OCI-LY1 (cell line): ENCODE results near the gene PPDPF.

Experiments
- H2AFZ ChIP-seq: fragments of 200-600 bp; sonication (generic), shearing (Covaris generic); 2 replicates; pipeline ENCODE4 v1.6.0; 2014; ENCODE audit warnings: antibody characterized with exemption, mild to moderate bottlenecking, low read length
- H3F3A ChIP-seq: fragments of 200-600 bp; sonication (generic), shearing (Covaris generic); 2 replicates; pipeline ENCODE4 v1.6.0; 2014; ENCODE audit warnings: mild to moderate bottlenecking, antibody characterized with exemption, low read length, moderate library complexity; ENCODE audit not compliant: insufficient read depth
- H3K27ac ChIP-seq: fragments of 200-600 bp; sonication (generic); 2 replicates; pipeline ENCODE4 v1.5.1; 2014; ENCODE audit warnings: low read length, mixed run types, mild to moderate bottlenecking, low read depth; ENCODE audit not compliant: poor library complexity, severe bottlenecking
- H3K27me3 ChIP-seq: fragments of 200-600 bp; sonication (generic); 2 replicates; pipeline ENCODE4 v1.6.0; 2014; ENCODE audit warnings: antibody characterized with exemption, mild to moderate bottlenecking, low read length, moderate library complexity; ENCODE audit not compliant: insufficient read depth
- H3K36me3 ChIP-seq: fragments of 200-600 bp; sonication (generic); 2 replicates; pipeline ENCODE4 v1.6.1; 2014; ENCODE audit warnings: mild to moderate bottlenecking, antibody characterized with exemption, low read length, moderate library complexity, mixed read lengths; ENCODE audit not compliant: insufficient read depth
- H3K4me1 ChIP-seq: fragments of 200-600 bp; sonication (generic); 2 replicates; pipeline ENCODE4 v1.5.1; 2014; ENCODE audit warnings: mild to moderate bottlenecking, low read length, moderate library complexity; ENCODE audit not compliant: insufficient read depth, severe bottlenecking
- H3K4me2 ChIP-seq: fragments of 200-600 bp; sonication (generic), shearing (Covaris generic); 2 replicates; pipeline ENCODE4 v1.6.1; 2014; ENCODE audit warnings: low read length
- H3K4me3 ChIP-seq: fragments of 200-600 bp; sonication (generic); 2 replicates; pipeline ENCODE4 v1.5.1; 2014; ENCODE audit warnings: low read length, low read depth, mild to moderate bottlenecking, mixed read lengths; ENCODE audit not compliant: poor library complexity, severe bottlenecking
- H3K79me2 ChIP-seq: fragments of 200-600 bp; shearing (Covaris generic); 2 replicates; pipeline ENCODE4 v1.6.1; 2016; ENCODE audit warnings: mixed run types, low read length, mixed read lengths; ENCODE audit not compliant: insufficient read depth
- H3K9ac ChIP-seq: fragments of 200-600 bp; sonication (generic), shearing (Covaris generic); 2 replicates; pipeline ENCODE4 v1.6.1; 2014; ENCODE audit warnings: mild to moderate bottlenecking, low read length, mixed read lengths
- H3K9me2 ChIP-seq: fragments of 200-600 bp; sonication (generic), shearing (Covaris generic); 2 replicates; pipeline ENCODE4 v1.6.1; 2014; ENCODE audit warnings: low read depth, mild to moderate bottlenecking, low read length, mixed read lengths
- H3K9me3 ChIP-seq: fragments of 200-600 bp; shearing (Covaris generic); 2 replicates; pipeline ENCODE4 v1.6.1; 2014; ENCODE audit warnings: low read length, mixed read lengths
- H4K20me1 ChIP-seq: fragments of 200-600 bp; sonication (generic), shearing (Covaris generic); 2 replicates; pipeline ENCODE4 v1.6.0; 2016; ENCODE audit warnings: mild to moderate bottlenecking, low read length; ENCODE audit not compliant: insufficient read depth
- EZH2 ChIP-seq: fragments of 200-600 bp; sonication (generic), shearing (Covaris generic); IDR thresholded peaks from 2 replicates; pipeline ENCODE4 v1.8.0; 2017; ENCODE audit warnings: borderline replicate concordance, mixed run types, mild to moderate bottlenecking, antibody characterized with exemption, low read length, moderate library complexity, mixed read lengths
- TF ChIP-seq, protein P1 (sequence below): fragments of 200-600 bp; sonication (generic), shearing (Covaris generic); IDR thresholded peaks from 2 replicates; pipeline ENCODE4 v1.5.1; 2017; ENCODE audit warnings: mild to moderate bottlenecking, antibody characterized with exemption, low read length, moderate library complexity, mixed read lengths

PPDPF gene

GRCh38 chr20:63529861-63530787, 9.6 kb downstream of the PPDPF start:
- H3K9ac ChIP-seq = no peak overlapping the region
- no peaks in the 10 kb centered on the region for H3K4me1 ChIP-seq
- no peak overlapping the region for H3K4me3 ChIP-seq
- H3F3A ChIP-seq = no peaks in the 10 kb centered on the region
- H3K9me2 ChIP-seq = no peaks in the 10 kb centered on the region
- H4K20me1 ChIP-seq = no peaks in the 10 kb centered on the region
- no peaks in the 10 kb centered on the region for H3K36me3 ChIP-seq
- H3K79me2 ChIP-seq = no peaks in the 10 kb centered on the region
- H3K27me3 ChIP-seq = peaks cover 11% of the 10 kb centered on the region; the same call in 1 of the 2 replicates
- no peak overlapping the region for H2AFZ ChIP-seq
- H3K4me2 ChIP-seq = no peak overlapping the region
- no peak for TF ChIP-seq EZH2
- TF ChIP-seq, protein P1, sequence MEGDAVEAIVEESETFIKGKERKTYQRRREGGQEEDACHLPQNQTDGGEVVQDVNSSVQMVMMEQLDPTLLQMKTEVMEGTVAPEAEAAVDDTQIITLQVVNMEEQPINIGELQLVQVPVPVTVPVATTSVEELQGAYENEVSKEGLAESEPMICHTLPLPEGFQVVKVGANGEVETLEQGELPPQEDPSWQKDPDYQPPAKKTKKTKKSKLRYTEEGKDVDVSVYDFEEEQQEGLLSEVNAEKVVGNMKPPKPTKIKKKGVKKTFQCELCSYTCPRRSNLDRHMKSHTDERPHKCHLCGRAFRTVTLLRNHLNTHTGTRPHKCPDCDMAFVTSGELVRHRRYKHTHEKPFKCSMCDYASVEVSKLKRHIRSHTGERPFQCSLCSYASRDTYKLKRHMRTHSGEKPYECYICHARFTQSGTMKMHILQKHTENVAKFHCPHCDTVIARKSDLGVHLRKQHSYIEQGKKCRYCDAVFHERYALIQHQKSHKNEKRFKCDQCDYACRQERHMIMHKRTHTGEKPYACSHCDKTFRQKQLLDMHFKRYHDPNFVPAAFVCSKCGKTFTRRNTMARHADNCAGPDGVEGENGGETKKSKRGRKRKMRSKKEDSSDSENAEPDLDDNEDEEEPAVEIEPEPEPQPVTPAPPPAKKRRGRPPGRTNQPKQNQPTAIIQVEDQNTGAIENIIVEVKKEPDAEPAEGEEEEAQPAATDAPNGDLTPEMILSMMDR = no peak
- no peaks in the 10 kb centered on the region for H3K9me3 ChIP-seq
- no peak overlapping the region for H3K27ac ChIP-seq

- TF ChIP-seq EZH2 = no peak
- TF ChIP-seq, protein P1 = no peak
- Histone ChIP-seq H3K9me2 (no peaks in the 10 kb centered on the region), H3K4me1 (no peaks in the 10 kb centered on the region), H3K27me3 (peaks cover 12% of the 10 kb centered on the region; the same call in 1 of the 2 replicates), H2AFZ (no peak overlapping the region), H3K79me2 (no peaks in the 10 kb centered on the region), H3K36me3 (no peaks in the 10 kb centered on the region), H3F3A (no peaks in the 10 kb centered on the region), H3K4me3 (no peak overlapping the region), H4K20me1 (no peaks in the 10 kb centered on the region), H3K9ac (no peak overlapping the region), H3K9me3 (no peaks in the 10 kb centered on the region), H3K4me2 (no peak overlapping the region), H3K27ac (no peak overlapping the region)
Observed at GRCh38 chr20:63530788-63531160, 10.2 kb downstream of the PPDPF start.

GRCh38 chr20:63531686-63532448, 11.3 kb downstream of the PPDPF start:
- Histone ChIP-seq H3K4me1 (peaks cover 4% of the 10 kb centered on the region), H3K27ac (no peak overlapping the region), H3F3A (no peaks in the 10 kb centered on the region), H3K4me2 (no peak overlapping the region), H3K9me2 (no peaks in the 10 kb centered on the region), H3K4me3 (no peak overlapping the region), H3K9me3 (no peaks in the 10 kb centered on the region), H3K79me2 (no peaks in the 10 kb centered on the region), H4K20me1 (no peaks in the 10 kb centered on the region), H3K36me3 (no peaks in the 10 kb centered on the region), H3K9ac (no peak overlapping the region), H2AFZ (no peak overlapping the region), H3K27me3 (peaks cover 12% of the 10 kb centered on the region; the same call in 1 of the 2 replicates)
- TF ChIP-seq EZH2 = no peak
- TF ChIP-seq, protein P1 = no peak
